Activated CD4-positive, alpha-beta memory T cell treated with anti-CD3 and anti-CD28 coated beads for 36 hours (primary cell): ENCODE data around the gene SEMA3F. TPM values are rescaled to one million over a fixed set of nuclear protein-coding genes. Genes with fewer than 3 reads are reported as not detected.
A peak's percentile ranks its signal among the peaks of the same experiment; 100 is the strongest.

Experiments
- CTCF ChIA-PET: fragments of 350-600 bp; sonication (Branson Sonifier 250); formaldehyde crosslinking; loops from one replicate; lab custom pipeline; 2021; ENCODE audit warnings: antibody characterized with exemption, inconsistent platforms; lab: Charles Lee
- POLR2A ChIA-PET: fragments of 350-600 bp; sonication (Branson Sonifier 250); formaldehyde crosslinking; loops from one replicate; lab custom pipeline; 2021; ENCODE audit warnings: antibody characterized with exemption; lab: Charles Lee
- DNase-seq: peaks from one replicate; pipeline ENCODE4 v3.0.0-alpha.2; 2020
- H3K27ac Mint-ChIP-seq: one replicate; pipeline ENCODE4 v1.8.0; 2021; ENCODE audit warnings: mixed read lengths
- H3K27me3 Mint-ChIP-seq: one replicate; pipeline ENCODE4 v1.8.0; 2021; ENCODE audit warnings: mixed read lengths
- H3K36me3 Mint-ChIP-seq: one replicate; pipeline ENCODE4 v1.8.0; 2021; ENCODE audit warnings: mixed read lengths
- H3K4me1 Mint-ChIP-seq: one replicate; pipeline ENCODE4 v1.8.0; 2021; ENCODE audit warnings: low read depth, mixed read lengths
- H3K4me3 Mint-ChIP-seq: one replicate; pipeline ENCODE4 v1.8.0; 2021; ENCODE audit warnings: mild to moderate bottlenecking, mixed read lengths
- H3K9me3 Mint-ChIP-seq: one replicate; pipeline ENCODE4 v1.8.0; 2021; ENCODE audit warnings: mixed read lengths
- intact Hi-C: fragments of 100-400 bp; cut with micrococcal nuclease; formaldehyde crosslinking; loops from one replicate; pipeline ENCODE4 v1.15.1; 2023
- microRNA-seq: library from miRNA; unstranded; fragments of <30 nt; microRNA quantifications from one replicate; pipeline ENCODE4 v1.2.0, GENCODE V29; 2022; ENCODE audit warnings: borderline number of aligned reads, borderline microRNAs expressed, borderline replicate concordance
- total RNA-seq, 2 experiments: library from RNA; stranded (reverse); gene quantifications; one replicate each; pipeline ENCODE4 v1.2.3, GENCODE V29; 2021

The SEMA3F gene
- total RNA-seq, 2 experiments from 2014 or later = 0.17 to 0.19 TPM

DNA sequence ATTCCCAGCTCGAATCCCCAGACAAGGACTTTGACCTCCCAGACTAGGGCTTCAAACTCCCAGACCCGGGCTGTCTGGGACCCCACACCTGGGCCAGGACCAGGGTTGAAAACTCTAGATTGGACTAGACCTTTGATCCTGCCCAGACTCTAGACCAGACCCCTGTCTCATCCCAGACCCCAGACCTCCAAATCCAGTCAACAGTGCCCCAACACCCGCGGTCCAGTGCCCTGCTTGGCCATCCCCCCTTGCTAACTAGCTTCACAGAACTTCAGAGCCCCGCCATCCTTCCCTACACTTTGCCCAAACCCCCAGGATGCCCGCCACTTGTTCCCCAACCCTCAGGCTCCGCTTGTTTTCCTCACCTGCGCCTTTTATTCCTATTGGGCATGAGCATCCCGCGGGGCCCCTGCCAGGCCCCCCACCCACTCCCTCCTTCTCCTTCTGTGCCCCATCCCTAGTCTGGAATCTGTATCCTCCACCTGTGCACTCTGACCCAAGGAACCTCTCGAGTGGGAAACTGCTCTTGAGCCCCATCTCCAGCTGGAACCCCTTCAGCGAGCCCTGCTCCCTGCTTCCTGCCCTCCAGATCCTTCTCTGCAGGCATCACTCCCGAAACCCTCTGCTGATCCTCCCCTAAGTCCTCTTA lies 81.5 kb downstream of the SEMA3F start:
- DNase-seq = peak; percentile 22
- H3K27me3 Mint-ChIP-seq = no peaks in the 10 kb centered on the region
- peak overlapping the region; percentile 91 for H3K4me3 Mint-ChIP-seq
- ChIA-PET CTCF (interaction anchor here (1.1 to 14.8 kb wide), 4 partner anchors 8 to 42 kb away, joined by 3 to 307 read pairs (median 28); no protein-coding TSS in a partner anchor), POLR2A (interaction anchor here (1.1 to 3.5 kb wide), 6 partner anchors 9 to 100 kb away, joined by 3 to 17 read pairs (median 6); partner anchors contain the start of genes HYAL3 and NAA80)
- no peaks in the 10 kb centered on the region for H3K9me3 Mint-ChIP-seq
- peak overlapping the region; percentile 94 for H3K27ac Mint-ChIP-seq
- peaks cover 20% of the 10 kb centered on the region for H3K36me3 Mint-ChIP-seq
- intact Hi-C loops = loop anchor here (5.0 kb wide), 1 partner anchor 366 kb away; no protein-coding TSS in a partner anchor
- peaks cover 38% of the 10 kb centered on the region for H3K4me1 Mint-ChIP-seq

- Mint-ChIP-seq H3K27ac (peak overlapping the region; percentile 94), H3K36me3 (peaks cover 20% of the 10 kb centered on the region), H3K27me3 (no peaks in the 10 kb centered on the region), H3K4me3 (peak overlapping the region; percentile 91), H3K9me3 (no peaks in the 10 kb centered on the region), H3K4me1 (peaks cover 43% of the 10 kb centered on the region)
- ChIA-PET CTCF (interaction anchor here (0.6 to 14.8 kb wide), 5 partner anchors 7 to 87 kb away, joined by 3 to 307 read pairs (median 3); no protein-coding TSS in a partner anchor), POLR2A (interaction anchor here (0.9 to 3.5 kb wide), 5 partner anchors 10 to 62 kb away, joined by 5 to 17 read pairs (median 11); partner anchors contain the start of genes HYAL3 and NAA80)
- DNase-seq = peak; percentile 55
- intact Hi-C loops = loop anchor here (5.0 kb wide), 1 partner anchor 365 kb away; no protein-coding TSS in a partner anchor
Measured at GRCh38 chr3:50237133-50237651, 82.1 kb downstream of the SEMA3F start.

- peaks cover 23% of the 10 kb centered on the region for H3K36me3 Mint-ChIP-seq
- H3K9me3 Mint-ChIP-seq = no peaks in the 10 kb centered on the region
- DNase-seq = peak; percentile 95
- H3K4me1 Mint-ChIP-seq = peaks cover 51% of the 10 kb centered on the region
- POLR2A ChIA-PET = interaction anchor here (0.5 to 3.5 kb wide), 5 partner anchors 9 to 60 kb away, joined by 3 to 17 read pairs (median 5); no protein-coding TSS in a partner anchor
- peak overlapping the region; percentile 94 for H3K27ac Mint-ChIP-seq
- CTCF ChIA-PET = interaction anchor here (0.6 to 14.8 kb wide), 6 partner anchors 6 to 86 kb away, joined by 3 to 307 read pairs (median 3); no protein-coding TSS in a partner anchor
- no peaks in the 10 kb centered on the region for H3K27me3 Mint-ChIP-seq
- intact Hi-C loops = loop anchor here (1.0 to 5.0 kb wide), 3 partner anchors 8 to 364 kb away; partner anchors contain the start of gene IFRD2
- H3K4me3 Mint-ChIP-seq = peak overlapping the region; percentile 91
Measured at GRCh38 chr3:50237754-50238548, 82.8 kb downstream of the SEMA3F start.

DNA sequence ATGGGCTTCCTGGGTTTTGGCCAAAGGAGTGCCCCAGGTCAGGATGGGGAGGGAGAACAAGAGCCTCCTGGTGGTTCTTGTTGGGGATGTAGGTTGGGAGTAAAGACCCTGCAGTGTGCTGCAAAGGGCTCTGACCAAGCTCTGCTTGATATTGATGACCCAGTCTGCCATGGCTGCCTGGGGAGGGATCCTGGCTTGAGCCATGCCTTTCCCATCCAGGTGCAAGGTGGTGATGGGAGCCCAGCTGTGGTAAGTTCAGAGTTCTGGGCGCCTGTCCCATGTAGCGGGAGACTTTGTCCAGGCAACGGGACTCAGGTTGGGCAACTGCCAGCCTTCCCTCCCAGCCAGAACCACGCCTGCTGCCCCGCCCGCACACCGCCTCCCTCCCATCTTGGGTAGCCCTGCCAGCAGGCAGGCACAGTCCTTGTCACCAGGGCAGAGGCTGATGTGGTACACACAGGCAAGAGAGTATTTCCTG lies 83.5 kb downstream of the SEMA3F start:
- DNase-seq = peak; percentile 43
- no peaks in the 10 kb centered on the region for H3K27me3 Mint-ChIP-seq
- ChIA-PET CTCF (interaction anchor here (4.2 to 14.8 kb wide), 2 partner anchors 6 to 11 kb away, joined by 45 to 307 read pairs; no protein-coding TSS in a partner anchor), POLR2A (interaction anchor here (0.5 to 3.5 kb wide), 4 partner anchors 8 to 59 kb away, joined by 3 to 17 read pairs (median 8); no protein-coding TSS in a partner anchor)
- peaks cover 56% of the 10 kb centered on the region for H3K4me1 Mint-ChIP-seq
- intact Hi-C loops = loop anchor here (1.0 to 5.0 kb wide), 3 partner anchors 8 to 364 kb away; partner anchors contain the start of gene IFRD2
- peak overlapping the region; percentile 91 for H3K4me3 Mint-ChIP-seq
- H3K27ac Mint-ChIP-seq = peak overlapping the region; percentile 94
- H3K36me3 Mint-ChIP-seq = peaks cover 23% of the 10 kb centered on the region
- no peaks in the 10 kb centered on the region for H3K9me3 Mint-ChIP-seq

Small RNA genes within 50 kb of the gene (microRNA-seq; reads per million reads assigned to microRNA genes)
- gene MIR566 = not detected
- gene MIR5787 = not detected

Other genes starting within 250 kb of the SEMA3F start
- gene MON1A, start 225.5 kb upstream of the SEMA3F start, total RNA-seq = 1 to 10 TPM; 6.3 to 7.8 TPM
- 10 to 100 TPM; 73.5 to 83.7 TPM for gene RBM6, start 215.2 kb upstream of the SEMA3F start, total RNA-seq
- gene RBM5, start 66.4 kb upstream of the SEMA3F start, total RNA-seq = 100 to 1,000 TPM in 1 of 2 experiments, 10 to 100 TPM in 1; 95.2 to 107 TPM
- not detected for gene GNAT1, start 36.3 kb downstream of the SEMA3F start, total RNA-seq
- not detected for gene SLC38A3, start 49.9 kb downstream of the SEMA3F start, total RNA-seq
- 100 to 1,000 TPM; 346 to 349 TPM for gene GNAI2, start 80.9 kb downstream of the SEMA3F start, total RNA-seq
- gene SEMA3B, start 113.8 kb downstream of the SEMA3F start, total RNA-seq = under 1 TPM; 0.86 to 0.97 TPM
- gene LSMEM2, start 123.8 kb downstream of the SEMA3F start, total RNA-seq = not detected
- 100 to 1,000 TPM; 111 to 112 TPM for gene IFRD2, start 137.1 kb downstream of the SEMA3F start, total RNA-seq
- 1 to 10 TPM; 2.5 to 4.0 TPM for gene HYAL3, start 144.1 kb downstream of the SEMA3F start, total RNA-seq
- gene NAA80, start 144.1 kb downstream of the SEMA3F start, total RNA-seq = 10 to 100 TPM; 18.8 to 19.6 TPM
- under 1 TPM in 1 of 2 experiments, not detected in 1; 0.14 TPM for gene HYAL1, start 148.2 kb downstream of the SEMA3F start, total RNA-seq
- gene HYAL2, start 167.4 kb downstream of the SEMA3F start, total RNA-seq = 1 to 10 TPM; 4.8 to 5.7 TPM
- 10 to 100 TPM; 18.7 to 19.7 TPM for gene TUSC2, start 172.9 kb downstream of the SEMA3F start, total RNA-seq
- 10 to 100 TPM; 48.8 to 52.6 TPM for gene RASSF1, start 185.5 kb downstream of the SEMA3F start, total RNA-seq
- gene ZMYND10, start 190.4 kb downstream of the SEMA3F start, total RNA-seq = under 1 TPM; 0.94 to 1.00 TPM
- gene NPRL2, start 195.5 kb downstream of the SEMA3F start, total RNA-seq = 10 to 100 TPM; 33.2 to 35.8 TPM
- 10 to 100 TPM; 17.8 to 20.1 TPM for gene CYB561D2, start 195.5 kb downstream of the SEMA3F start, total RNA-seq
- gene TMEM115, start 204.2 kb downstream of the SEMA3F start, total RNA-seq = 10 to 100 TPM; 16.0 TPM